ENCODE results near the gene PCBD1. TPM values are rescaled to one million over a fixed set of nuclear protein-coding genes. Genes with fewer than 3 reads are reported as not detected.
A peak's percentile ranks its signal among the peaks of the same experiment; 100 is the strongest.

PCBD1 gene
- total RNA-seq, 1 donor from 2014 or later, result 45.8 TPM

- ATAC-seq, result no peak
Observed at GRCh38 chr10:70901276-70901878, 13.0 kb upstream of the PCBD1 start.

DNA sequence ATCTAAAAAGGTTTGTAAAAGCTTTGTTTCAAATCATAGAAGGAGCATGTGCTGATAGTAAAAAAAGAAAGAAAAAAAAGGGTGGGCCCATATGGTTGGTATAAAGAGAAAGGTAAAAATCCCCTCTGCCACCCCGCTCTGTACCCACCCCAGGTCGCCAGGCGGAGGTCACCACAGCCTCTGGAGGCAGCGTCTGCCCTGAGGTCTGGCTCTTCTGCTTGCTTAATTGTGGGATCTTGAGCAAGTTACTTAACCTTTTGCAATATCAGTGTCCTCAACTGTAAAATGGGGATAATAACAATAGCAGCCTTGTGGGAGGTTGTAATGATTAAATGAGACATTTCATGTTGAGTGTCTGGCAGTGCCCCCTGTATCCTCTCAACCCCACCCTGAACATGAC, 10.7 kb upstream of the PCBD1 start:
- ATAC-seq, result no peak

DNA sequence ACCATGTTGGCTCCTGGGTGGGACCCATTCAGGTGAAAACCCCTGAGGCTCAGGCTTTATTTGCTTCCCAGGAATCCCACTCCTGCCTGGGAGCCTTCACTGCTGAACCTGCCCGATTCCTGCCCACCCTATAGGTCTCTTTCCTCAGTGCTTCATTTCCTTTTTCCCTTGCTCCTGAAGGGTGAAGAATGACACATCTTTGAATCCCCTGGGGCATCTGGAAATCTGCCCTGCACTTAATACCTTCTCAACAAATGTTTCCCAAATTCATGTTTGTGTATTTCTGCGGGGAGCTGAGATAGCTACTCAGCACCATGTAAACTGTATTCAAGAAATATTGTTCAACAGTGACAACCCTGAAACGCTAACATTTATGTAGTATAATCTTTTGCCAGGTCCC, 10.3 kb upstream of the PCBD1 start:
- ATAC-seq, result no peak

DNA sequence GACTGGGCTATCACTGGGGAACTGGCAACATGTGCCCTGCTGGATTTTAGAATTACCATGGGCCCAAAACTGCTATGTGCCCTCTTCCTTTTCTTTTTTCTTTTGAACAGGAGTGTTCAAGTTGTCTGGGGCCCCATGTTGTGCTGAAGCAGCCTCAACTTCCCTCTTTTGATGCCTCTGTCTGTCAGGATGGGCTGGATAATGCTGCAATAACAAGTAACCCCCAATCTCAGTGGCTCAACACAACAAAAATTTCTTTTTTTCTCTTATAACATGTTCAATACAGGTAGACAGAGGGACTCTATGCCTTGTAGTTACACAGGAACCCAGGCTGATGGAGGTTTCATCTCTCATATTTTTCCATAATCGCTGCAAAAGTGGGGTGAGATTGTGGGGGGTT, 8.2 kb upstream of the PCBD1 start:
- no peak for ATAC-seq

DNA sequence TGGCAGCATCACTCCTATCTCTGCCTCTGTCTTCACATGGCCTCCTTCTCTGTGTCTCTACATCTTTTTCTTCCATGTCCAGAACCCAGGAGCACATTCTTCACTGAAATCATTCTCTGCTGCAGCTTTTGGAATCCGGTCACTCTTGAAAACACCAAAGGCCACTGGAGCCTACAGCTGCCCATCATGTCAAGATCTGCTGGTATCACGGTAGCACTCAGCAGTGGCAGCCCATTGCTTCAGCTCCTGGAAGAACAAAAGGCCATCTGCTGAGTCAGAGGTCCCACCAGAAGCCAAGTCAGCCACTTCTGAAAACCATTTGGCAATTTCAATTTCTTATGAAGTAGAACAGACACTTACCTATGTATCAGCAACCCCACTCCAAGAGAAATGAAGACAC, 6.1 kb upstream of the PCBD1 start:
- ATAC-seq, result no peak

GRCh38 chr10:70893227-70894006, 5.1 kb upstream of the PCBD1 start:
- ATAC-seq, result no peak

- ATAC-seq, result no peak
Observed at GRCh38 chr10:70892631-70893030, 4.3 kb upstream of the PCBD1 start.

DNA sequence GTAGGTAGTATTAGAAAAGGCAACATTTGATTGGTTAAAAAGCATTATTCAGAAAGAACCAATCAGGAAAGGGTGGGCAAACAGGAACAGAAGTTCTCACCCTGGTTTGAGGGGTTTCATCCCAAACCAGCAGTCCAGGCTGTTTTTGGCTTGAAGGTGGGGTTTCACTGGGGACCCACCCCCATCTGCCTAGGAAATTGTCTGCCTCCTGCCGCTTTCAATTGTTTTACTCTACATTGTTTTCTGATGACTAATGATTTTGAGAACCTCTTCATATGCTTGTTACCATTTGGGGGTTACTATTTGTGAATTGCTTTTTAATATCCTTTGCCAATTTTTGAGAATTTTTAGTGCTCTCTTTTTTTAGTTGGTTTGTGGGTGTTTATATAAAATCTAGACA, 3.3 kb upstream of the PCBD1 start:
- ATAC-seq, result no peak

DNA sequence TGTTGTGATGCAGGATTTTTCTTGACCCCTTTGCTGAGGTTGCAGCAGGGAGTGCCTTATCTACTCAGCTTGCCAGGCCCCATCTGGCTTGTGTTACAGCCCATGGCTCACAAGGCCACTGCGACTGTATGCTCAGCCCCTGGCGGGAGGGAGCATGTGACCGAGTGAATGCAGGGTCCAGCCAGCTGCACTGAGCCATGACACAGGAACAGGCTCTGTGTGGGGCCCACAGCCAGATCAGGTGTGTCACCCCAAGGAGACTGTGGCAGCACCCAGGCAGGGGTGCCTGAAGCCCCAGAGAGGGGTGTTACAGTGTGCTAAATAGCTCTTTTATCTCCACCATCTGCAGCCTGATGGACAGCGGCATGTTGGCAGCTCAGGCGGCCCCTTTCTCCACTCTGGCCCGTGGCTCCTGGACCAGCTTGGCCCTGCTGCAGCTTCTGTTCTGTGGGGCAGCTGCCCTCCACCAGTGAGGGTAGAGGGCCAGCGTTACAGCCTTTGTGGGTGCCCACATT, 2.6 kb upstream of the PCBD1 start:
- ATAC-seq, result no peak

DNA sequence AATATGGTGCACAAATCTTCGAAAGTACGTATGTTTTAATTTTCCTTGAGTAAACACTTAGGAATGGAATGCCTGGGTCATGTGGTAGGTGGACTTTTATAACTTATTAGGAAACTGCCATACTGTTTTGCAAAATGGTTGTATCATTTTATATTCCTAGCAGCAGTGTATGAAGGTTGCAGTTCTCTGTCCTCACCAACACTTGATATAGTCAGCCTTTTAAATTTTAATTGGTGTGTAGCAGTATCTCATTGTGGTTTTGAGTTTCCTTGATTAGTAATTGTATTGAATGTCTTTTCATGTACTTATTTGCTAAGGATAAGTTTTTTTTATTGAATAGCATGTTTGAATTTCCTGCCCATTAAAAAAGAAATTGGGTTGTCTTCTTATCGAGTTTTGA, 926 bp upstream of the PCBD1 start:
- ATAC-seq, result no peak

GRCh38 chr10:70886921-70887665, 1.3 kb downstream of the PCBD1 start:
- ATAC-seq, result no peak

DNA sequence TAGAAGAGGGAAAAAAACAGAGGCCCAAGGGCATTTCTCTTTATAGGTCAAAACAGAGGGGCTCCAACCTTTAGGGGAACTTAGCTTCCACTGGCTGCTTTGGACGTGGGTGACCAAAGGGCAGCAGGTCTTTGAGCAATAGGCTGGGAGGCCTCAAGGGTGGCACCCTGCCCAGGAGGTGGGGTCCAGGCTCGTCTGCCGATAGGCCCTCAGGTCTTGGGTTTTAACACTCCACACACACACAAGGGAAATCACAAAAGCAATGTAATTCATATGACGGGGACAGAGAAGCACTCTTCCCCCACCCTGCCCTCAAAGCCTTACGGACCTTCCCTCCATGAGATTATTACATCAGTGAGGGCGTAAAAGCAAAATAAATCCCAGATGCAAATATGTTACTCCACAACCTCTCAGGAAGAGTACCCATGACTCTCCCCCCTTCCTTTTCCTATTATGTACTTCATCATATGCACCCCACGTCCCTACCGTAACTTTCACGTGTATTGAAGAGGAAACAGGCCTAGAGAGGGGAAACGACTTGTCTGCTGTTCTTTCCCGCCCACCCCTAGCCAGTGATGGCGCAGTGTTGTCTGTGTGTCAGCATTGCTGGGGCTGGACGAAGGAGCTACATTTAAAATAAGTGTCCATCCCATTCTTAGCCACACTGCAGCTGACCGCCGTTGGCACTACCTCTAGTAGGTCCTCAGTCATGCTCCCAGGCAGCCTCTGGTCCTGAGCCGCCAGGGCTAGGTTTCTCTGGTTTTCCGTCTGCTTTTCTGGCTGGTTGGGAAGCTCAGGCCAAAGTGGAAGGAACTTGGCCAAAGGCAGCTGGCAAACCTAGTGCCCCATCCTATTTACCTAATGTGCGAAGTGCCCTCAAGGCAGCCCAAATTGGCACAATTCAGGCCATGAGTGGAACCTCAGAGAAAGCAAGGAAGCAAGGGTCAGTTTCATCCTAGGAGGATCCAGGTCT, 2.1 kb downstream of the PCBD1 start:
- no peak for ATAC-seq

DNA sequence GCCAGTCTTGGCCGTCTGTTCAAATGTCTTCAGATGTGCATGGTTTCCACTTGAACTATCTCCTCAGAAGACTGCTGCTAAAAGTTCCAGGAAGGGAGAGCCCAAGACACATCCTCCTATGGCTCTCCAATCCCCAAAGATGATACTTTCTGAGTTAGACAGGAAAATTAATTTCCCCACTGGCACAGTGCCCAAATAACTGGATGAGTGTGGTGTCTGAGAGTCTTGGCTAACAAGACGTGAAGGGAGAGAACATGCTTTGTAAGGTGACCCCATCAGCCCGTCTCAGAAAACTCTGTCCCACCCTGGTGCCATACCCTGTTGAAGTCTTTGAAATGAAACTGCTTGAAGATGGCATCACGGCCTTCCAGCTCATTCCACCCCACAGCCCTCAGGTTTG, 2.9 kb downstream of the PCBD1 start:
- no peak for ATAC-seq

GRCh38 chr10:70884741-70885140, 3.6 kb downstream of the PCBD1 start:
- no peak for ATAC-seq

- ATAC-seq, result peak; percentile 75
Observed at GRCh38 chr10:70880077-70880534, 8.3 kb downstream of the PCBD1 start.

- peak; percentile 49 for ATAC-seq
Observed at GRCh38 chr10:70879207-70879606, 9.2 kb downstream of the PCBD1 start.

DNA sequence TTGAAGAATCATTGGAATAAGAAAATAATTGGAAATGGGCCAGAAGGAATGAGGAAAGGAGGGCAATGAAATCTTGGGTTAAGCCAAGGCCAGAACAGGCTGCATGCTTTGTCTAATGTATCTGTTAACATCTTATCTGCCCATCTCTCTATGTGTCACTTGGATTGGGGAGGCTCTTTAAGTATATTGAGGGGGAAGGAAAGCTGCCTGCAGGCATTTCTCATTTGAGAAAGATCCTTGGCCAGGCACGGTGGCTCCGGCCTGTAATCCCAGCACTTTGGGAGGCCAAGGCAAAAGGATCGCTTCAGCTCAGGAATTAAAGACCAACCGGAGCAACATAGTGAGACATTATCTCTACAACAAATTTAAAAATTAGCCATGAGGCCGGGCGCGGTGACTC, 14.3 kb downstream of the PCBD1 start:
- no peak for ATAC-seq

GRCh38 chr10:70872291-70872690, 16.1 kb downstream of the PCBD1 start:
- no peak for ATAC-seq

DNA sequence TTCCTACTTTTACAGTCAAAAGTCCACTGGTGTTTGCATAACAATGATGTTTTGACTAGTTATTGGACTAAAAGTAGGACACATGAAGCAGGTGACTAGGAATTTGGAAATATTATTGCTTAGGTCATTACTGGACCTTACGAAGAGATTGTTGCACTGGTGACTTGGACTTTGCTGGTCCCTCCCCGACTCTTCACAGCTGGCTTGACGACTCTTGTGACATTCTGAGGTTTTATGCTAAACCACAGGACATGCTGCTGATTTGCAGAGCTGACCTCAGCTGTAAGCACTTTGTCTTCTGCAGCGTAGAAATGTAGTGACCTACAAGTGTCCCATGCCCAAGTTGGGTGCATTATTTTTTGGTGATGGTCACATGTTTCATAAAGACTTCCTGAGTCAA, 21.9 kb downstream of the PCBD1 start:
- peak; percentile 69 for ATAC-seq

DNA sequence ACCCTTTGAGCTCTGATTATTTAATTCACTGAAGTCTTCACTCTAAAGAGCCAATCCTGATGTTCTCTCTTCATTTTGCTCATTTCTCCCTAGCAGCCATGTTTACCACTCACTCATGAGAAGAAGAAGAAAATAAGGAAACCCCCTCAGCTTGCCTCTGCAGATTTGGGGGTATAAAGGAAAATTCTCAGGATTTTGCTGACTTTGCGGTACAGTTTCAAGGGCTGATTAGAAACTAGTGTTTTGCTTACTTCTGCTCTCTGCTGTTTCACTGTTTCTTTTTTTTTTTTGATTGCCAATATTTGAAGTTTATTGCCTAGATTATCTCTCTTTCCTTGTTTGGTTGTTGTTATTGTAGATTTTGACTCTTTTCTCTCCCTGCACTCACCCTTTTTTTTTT, 23.4 kb downstream of the PCBD1 start:
- ATAC-seq, result no peak

GRCh38 chr10:70863470-70864160, 24.8 kb downstream of the PCBD1 start:
- ATAC-seq, result no peak
